Neural progenitor cell (in vitro differentiated cells): ENCODE measurements around the gene MED25.

Source experiments
- EZH2phosphoT487 ChIP-seq: fragments of 200-600 bp; sonication (generic); IDR thresholded peaks from 2 replicates; pipeline ENCODE4 v1.6.1; 2017; ENCODE audit warnings: antibody characterized with exemption
- TF ChIP-seq, protein P1 (sequence below): fragments of 200-600 bp; sonication (generic); IDR thresholded peaks from 2 replicates; pipeline ENCODE4 v1.5.1; 2017; ENCODE audit warnings: antibody characterized with exemption, mild to moderate bottlenecking

DNA sequence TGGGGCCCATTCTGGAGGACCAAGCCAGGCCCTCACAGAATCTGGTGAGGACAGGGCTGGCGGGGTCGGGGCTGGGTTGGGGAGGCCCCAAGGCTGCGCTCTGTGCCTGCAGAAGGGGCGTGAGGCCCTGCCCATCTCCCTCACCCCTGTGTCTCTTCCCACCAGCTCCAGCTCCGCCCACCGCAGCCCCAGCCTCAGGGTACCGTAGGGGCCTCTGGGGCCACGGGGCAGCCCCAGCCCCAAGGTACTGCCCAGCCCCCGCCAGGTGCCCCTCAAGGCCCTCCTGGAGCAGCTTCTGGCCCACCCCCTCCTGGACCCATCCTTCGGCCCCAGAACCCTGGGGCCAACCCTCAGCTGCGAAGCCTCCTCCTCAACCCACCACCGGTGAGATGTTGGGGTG is 17.5 kb downstream of the MED25 start:
- no peak for TF ChIP-seq EZH2phosphoT487
- TF ChIP-seq, protein P1, sequence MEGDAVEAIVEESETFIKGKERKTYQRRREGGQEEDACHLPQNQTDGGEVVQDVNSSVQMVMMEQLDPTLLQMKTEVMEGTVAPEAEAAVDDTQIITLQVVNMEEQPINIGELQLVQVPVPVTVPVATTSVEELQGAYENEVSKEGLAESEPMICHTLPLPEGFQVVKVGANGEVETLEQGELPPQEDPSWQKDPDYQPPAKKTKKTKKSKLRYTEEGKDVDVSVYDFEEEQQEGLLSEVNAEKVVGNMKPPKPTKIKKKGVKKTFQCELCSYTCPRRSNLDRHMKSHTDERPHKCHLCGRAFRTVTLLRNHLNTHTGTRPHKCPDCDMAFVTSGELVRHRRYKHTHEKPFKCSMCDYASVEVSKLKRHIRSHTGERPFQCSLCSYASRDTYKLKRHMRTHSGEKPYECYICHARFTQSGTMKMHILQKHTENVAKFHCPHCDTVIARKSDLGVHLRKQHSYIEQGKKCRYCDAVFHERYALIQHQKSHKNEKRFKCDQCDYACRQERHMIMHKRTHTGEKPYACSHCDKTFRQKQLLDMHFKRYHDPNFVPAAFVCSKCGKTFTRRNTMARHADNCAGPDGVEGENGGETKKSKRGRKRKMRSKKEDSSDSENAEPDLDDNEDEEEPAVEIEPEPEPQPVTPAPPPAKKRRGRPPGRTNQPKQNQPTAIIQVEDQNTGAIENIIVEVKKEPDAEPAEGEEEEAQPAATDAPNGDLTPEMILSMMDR: no peak
